ENCODE data around the gene TMEM39A. TPM values are rescaled to one million over a fixed set of nuclear protein-coding genes. Genes with fewer than 3 reads are reported as not detected.

The TMEM39A gene
- total and polyA plus RNA-seq, 7 donors = 6.0 to 15.6 (median 11.0) TPM

DNA sequence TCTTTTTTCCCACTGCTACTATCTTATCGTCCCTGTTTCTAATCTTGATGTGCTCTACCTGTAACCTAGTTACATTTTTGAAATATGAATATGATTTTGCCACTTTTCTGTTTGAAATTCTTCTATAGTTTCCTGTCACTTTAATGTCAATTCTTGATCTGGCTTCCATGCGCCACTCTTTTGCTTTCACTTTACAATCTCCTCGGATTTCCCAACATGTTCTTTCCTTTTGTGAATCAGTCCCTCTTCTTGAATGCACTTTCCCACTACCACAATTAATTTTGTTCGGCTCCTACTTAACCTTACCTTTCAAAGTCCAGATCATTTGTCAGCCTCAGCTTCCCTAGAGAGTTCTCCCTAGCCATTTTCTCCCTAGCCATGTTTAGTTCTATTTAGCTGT, 43.2 kb upstream of the TMEM39A start:
- WGBS, 3 donors = 81 to 93% (median 88%) methylated on average over 4 of the region's 4 CpGs
- intact Hi-C loops (cut with DNase I) = no loop called here
- Histone ChIP-seq H3K36me3 (ENCODE audit: insufficient read depth in 1 of 2, low read depth in 1 of 2) (peaks cover 5 to 98% of the 10 kb centered on the region in 2 donors), H3K27ac (no peak overlapping the region), H3K4me3 (no peak overlapping the region), H3K4me1 (peaks cover 6% of the 10 kb centered on the region), H3K9me3 (no peaks in the 10 kb centered on the region), H3K27me3 (ENCODE audit: insufficient read depth in 3 of 3, low read length in 2 of 3) (no peaks in the 10 kb centered on the region)
- DNase-seq (no peak), ATAC-seq (no peak)
- TF ChIP-seq, protein P1, sequence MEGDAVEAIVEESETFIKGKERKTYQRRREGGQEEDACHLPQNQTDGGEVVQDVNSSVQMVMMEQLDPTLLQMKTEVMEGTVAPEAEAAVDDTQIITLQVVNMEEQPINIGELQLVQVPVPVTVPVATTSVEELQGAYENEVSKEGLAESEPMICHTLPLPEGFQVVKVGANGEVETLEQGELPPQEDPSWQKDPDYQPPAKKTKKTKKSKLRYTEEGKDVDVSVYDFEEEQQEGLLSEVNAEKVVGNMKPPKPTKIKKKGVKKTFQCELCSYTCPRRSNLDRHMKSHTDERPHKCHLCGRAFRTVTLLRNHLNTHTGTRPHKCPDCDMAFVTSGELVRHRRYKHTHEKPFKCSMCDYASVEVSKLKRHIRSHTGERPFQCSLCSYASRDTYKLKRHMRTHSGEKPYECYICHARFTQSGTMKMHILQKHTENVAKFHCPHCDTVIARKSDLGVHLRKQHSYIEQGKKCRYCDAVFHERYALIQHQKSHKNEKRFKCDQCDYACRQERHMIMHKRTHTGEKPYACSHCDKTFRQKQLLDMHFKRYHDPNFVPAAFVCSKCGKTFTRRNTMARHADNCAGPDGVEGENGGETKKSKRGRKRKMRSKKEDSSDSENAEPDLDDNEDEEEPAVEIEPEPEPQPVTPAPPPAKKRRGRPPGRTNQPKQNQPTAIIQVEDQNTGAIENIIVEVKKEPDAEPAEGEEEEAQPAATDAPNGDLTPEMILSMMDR (IDR thresholded peaks at IDR 0.05) = no peak

DNA sequence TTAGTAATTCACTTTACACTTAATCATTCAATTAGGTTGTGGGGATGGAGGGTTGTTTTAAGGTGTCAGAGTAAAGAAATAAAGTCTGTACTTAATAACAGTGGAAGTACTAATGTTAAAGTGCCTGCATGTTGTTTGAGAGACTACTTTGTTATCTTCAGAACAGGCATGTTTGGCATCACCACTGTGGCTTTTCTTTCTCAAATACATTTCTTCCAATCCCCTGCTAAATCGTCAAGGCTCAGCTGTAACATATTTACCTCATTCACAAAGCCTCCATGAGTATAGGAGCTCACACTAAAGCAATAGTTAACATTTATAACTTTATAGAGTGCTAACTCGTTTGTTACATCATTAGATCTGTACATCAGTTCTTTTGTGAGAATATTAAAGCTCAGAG, 37.5 kb upstream of the TMEM39A start:
- TF ChIP-seq, protein P1 (IDR thresholded peaks at IDR 0.05) = no peak
- WGBS, 3 donors = 35 to 41% (median 39%) methylated on average over 2 of the region's 2 CpGs
- ATAC-seq (no peak), DNase-seq (no peak)
- Histone ChIP-seq H3K36me3 (ENCODE audit: insufficient read depth in 1 of 2, low read depth in 1 of 2) (peaks cover 0 to 44% of the 10 kb centered on the region in 2 donors), H3K4me1 (peaks cover 36% of the 10 kb centered on the region), H3K9me3 (no peaks in the 10 kb centered on the region), H3K27ac (no peak overlapping the region), H3K4me3 (peak overlapping the region; percentile 97), H3K27me3 (ENCODE audit: insufficient read depth in 3 of 3, low read length in 2 of 3) (no peaks in the 10 kb centered on the region)
- intact Hi-C loops (cut with DNase I) = no loop called here

DNA sequence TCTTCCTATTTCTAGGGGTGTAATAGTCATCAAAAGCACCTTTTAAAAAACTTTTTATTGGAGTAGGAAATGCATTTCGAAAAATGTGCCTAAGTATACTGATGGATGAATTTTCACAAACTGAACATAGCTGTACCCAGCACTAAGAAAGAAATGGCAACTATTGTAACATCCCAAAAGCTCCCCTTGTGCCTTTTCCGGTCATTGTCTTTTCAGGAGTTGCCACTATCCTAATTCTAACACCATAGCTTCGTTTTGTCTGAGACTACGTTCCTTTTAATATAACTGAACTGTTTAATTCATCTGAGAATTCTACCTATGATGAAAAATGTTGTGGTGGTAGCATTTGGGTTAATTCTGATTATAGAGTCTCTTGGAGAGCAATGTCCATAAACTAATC, 36.9 kb upstream of the TMEM39A start:
- H3K27ac ChIP-seq = peak overlapping the region; percentile 99
- ATAC-seq (no peak), DNase-seq (no peak)
- peaks cover 0 to 38% of the 10 kb centered on the region in 2 donors for H3K36me3 ChIP-seq (ENCODE audit: insufficient read depth in 1 of 2, low read depth in 1 of 2)
- TF ChIP-seq, protein P1 (IDR thresholded peaks at IDR 0.05) = no peak
- intact Hi-C loops (cut with DNase I) = no loop called here
- H3K4me1 ChIP-seq = peaks cover 36% of the 10 kb centered on the region
- H3K9me3 ChIP-seq = no peaks in the 10 kb centered on the region
- no peaks in the 10 kb centered on the region for H3K27me3 ChIP-seq (ENCODE audit: insufficient read depth in 3 of 3, low read length in 2 of 3)
- 72 to 80% (median 76%) methylated on average over 4 of the region's 4 CpGs for WGBS, 3 donors
- peak overlapping the region; percentile 97 for H3K4me3 ChIP-seq

DNA sequence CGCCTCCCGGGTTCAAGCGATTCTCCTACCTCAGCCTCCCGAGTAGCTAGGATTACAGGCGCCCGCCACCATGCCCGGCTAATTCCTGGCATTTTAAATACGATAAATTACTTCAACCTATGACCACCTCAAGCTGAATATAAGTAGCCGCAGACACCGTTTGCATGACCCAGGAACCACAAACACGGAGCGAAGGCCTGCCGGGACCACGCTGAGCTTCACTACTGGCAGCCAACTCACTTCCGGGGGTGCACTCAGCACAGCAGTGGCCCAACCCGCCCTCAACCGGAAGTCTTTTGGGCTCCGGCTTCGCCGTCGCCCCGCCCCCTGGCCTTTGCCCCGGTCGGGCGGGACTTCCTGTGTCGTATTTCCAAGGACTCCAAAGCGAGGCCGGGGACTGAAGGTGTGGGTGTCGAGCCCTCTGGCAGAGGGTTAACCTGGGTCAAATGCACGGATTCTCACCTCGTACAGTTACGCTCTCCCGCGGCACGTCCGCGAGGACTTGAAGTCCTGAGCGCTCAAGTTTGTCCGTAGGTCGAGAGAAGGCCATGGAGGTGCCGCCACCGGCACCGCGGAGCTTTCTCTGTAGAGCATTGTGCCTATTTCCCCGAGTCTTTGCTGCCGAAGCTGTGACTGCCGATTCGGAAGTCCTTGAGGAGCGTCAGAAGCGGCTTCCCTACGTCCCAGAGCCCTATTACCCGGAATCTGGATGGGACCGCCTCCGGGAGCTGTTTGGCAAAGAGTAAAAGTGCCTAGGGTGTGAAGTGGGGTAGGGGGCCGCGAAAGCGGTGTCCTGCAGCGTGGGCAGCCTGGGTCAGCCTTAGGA, 35.0 kb upstream of the TMEM39A start, which contains the start of gene TIMMDC1:
TSS of gene TIMMDC1 (plus strand) at position 362 of the 826 bp plus-strand sequence. CDS start at position 549, 187 bp downstream.
- ATAC-seq (peak; percentile 98 to 99 (median 98)), DNase-seq (peak; percentile 98)
- H3K4me1 ChIP-seq = peaks cover 36% of the 10 kb centered on the region
- TF ChIP-seq, protein P1 (IDR thresholded peaks at IDR 0.05) = no peak
- peak within 1 kb of the TSS; percentile 99 for H3K27ac ChIP-seq
- peaks cover 0 to 19% of the 10 kb centered on the region in 2 donors for H3K36me3 ChIP-seq (ENCODE audit: insufficient read depth in 1 of 2, low read depth in 1 of 2)
- H3K9me3 ChIP-seq = no peaks in the 10 kb centered on the region
- intact Hi-C loops (cut with DNase I) = loop anchor here (5.0 to 10.0 kb wide), 2 partner anchors 176 to 179 kb away; partner anchors contain the start of gene COX17 (in 2 of the 2)
- WGBS, 3 donors = 0% methylated on average over 56 to 58 of the region's 58 CpGs
- no peaks in the 10 kb centered on the region for H3K27me3 ChIP-seq (ENCODE audit: insufficient read depth in 3 of 3, low read length in 2 of 3)
- peak within 1 kb of the TSS; percentile 97 for H3K4me3 ChIP-seq

Data from psoas muscle (tissue), 8 donors.